NCI-H748 (cell line): ENCODE measurements around the gene ALG3.

ENCODE experiments used
- DNase-seq: peaks from one replicate; lab custom pipeline; 2025; ENCODE audit not compliant: unreplicated experiment; lab: John Stamatoyannopoulos, UW

The ALG3 gene

GRCh38 chr3:184198509-184198908 lies 50.3 kb downstream of the ALG3 start:
- DNase-seq = no peak

- DNase-seq = no peak
These were observed 52.2 kb downstream of the ALG3 start for GRCh38 chr3:184196536-184196935.

GRCh38 chr3:184193991-184194539 lies 54.7 kb downstream of the ALG3 start:
- DNase-seq = no peak

GRCh38 chr3:184192889-184193288 lies 55.9 kb downstream of the ALG3 start:
- no peak for DNase-seq
